K562 (cell line): Measurements from ENCODE around the gene NUP188. TPM values are rescaled to one million over a fixed set of nuclear protein-coding genes. Genes with fewer than 3 reads are reported as not detected.

ENCODE experiments used
- ATAC-seq: fragments of 200-7000 bp; cut with Tn5 transposase; 3 replicates; pipeline ENCODE4 v1.9.1; 2020; ENCODE audit warnings: moderate library complexity
- BruUV-seq: library from RNA; stranded (reverse); fragments of 400-500 nt; replicated peaks from 2 replicates; lab custom pipeline; 2021; lab: Mats Ljungman, UMichigan
- CTCF ChIA-PET: fragments of 300-600 bp; formaldehyde crosslinking; extraction: SDS; loops from one replicate; lab custom pipeline; 2021; ENCODE audit warnings: low intra/inter-chr PET ratio; lab: Yijun Ruan, JAX
- POLR2A ChIA-PET: fragments of 300-600, 350-650 bp; sonication (Branson Sonifier 250); formaldehyde crosslinking; extraction: SDS; loops from one replicate; lab custom pipeline; 2021; ENCODE audit warnings: antibody characterized with exemption, inconsistent platforms; lab: Yijun Ruan, JAX
- DNase-seq, 4 experiments: peaks; one replicate each; pipeline versions ENCODE4 v3.0.0 to v3.0.0-alpha.2; 2011 to 2018; ENCODE audit warnings: low spot score in 3 of 4, mixed read lengths in 3 of 4; ENCODE audit errors: extremely low read depth in 1 of 4
- FAIRE-seq: peaks from 2 replicates; lab custom pipeline; 2011; peaks lifted over from hg19 to GRCh38; lab: Jason Lieb, UNC
- H2AFZ ChIP-seq: 2 replicates; pipeline ENCODE4 v1.6.0; 2011; ENCODE audit warnings: low read depth, low read length, control low read depth, inconsistent platforms
- H3K27ac ChIP-seq: fragments of 200-600 bp; 3 replicates; pipeline ENCODE4 v1.8.0; 2011; ENCODE audit warnings: low read depth, mild to moderate bottlenecking, control low read depth, inconsistent platforms, low read length, moderate library complexity, mixed read lengths; ENCODE audit errors: extremely low read depth
- H3K27me3 ChIP-seq, 2 experiments: fragments of 300-600 bp in 1 of 2; 2 replicates in 1 of 2; 3 replicates in 1 of 2; pipeline versions ENCODE4 v1.6.0 to v1.8.0; 2011; ENCODE audit warnings: inconsistent platforms in 2 of 2, low read length in 2 of 2, mild to moderate bottlenecking in 1 of 2, mixed read lengths in 1 of 2, moderate library complexity in 1 of 2; ENCODE audit not compliant: control insufficient read depth in 2 of 2, insufficient read depth in 2 of 2
- H3K36me3 ChIP-seq: fragments of 300-600 bp; 3 replicates; pipeline ENCODE4 v1.8.0; 2011; ENCODE audit warnings: mild to moderate bottlenecking, low read length, inconsistent platforms; ENCODE audit not compliant: control insufficient read depth, insufficient read depth
- H3K4me1 ChIP-seq, 2 experiments: fragments of 200-600 bp in 1 of 2; replicated peaks in 1 of 2; 2 replicates in 1 of 2; 3 replicates in 1 of 2; pipeline versions ENCODE4 v1.5.1 to v1.8.0; 2011; ENCODE audit warnings: inconsistent platforms in 2 of 2, low read length in 2 of 2, mild to moderate bottlenecking in 1 of 2, mixed read lengths in 1 of 2, moderate library complexity in 1 of 2; ENCODE audit not compliant: control insufficient read depth in 2 of 2, insufficient read depth in 2 of 2
- H3K4me2 ChIP-seq: 2 replicates; pipeline ENCODE4 v1.6.1; 2011; ENCODE audit warnings: low read length, control low read depth, inconsistent platforms, mixed read lengths; ENCODE audit not compliant: insufficient read depth
- H3K4me3 ChIP-seq: fragments of 200-600 bp; sonication (generic), shearing (Covaris generic); 2 replicates; pipeline ENCODE4 v1.5.1; 2016; ENCODE audit warnings: control low read depth, inconsistent platforms
- H3K79me2 ChIP-seq: fragments of 200-600 bp; 3 replicates; pipeline ENCODE4 v1.8.0; 2011; ENCODE audit warnings: low read length, inconsistent platforms; ENCODE audit not compliant: control insufficient read depth, insufficient read depth
- H3K9ac ChIP-seq, 2 experiments: 2 replicates each; pipeline versions ENCODE4 v1.6.0 to v1.6.1; 2011; ENCODE audit warnings: low read depth in 2 of 2, low read length in 2 of 2, control low read depth in 1 of 2, inconsistent platforms in 1 of 2, mild to moderate bottlenecking in 1 of 2, mixed read lengths in 1 of 2; ENCODE audit not compliant: insufficient read depth in 1 of 2
- H3K9me1 ChIP-seq: one replicate; pipeline ENCODE4 v1.6.0; 2011; ENCODE audit warnings: inconsistent platforms, mild to moderate bottlenecking, low read length, moderate library complexity; ENCODE audit not compliant: control insufficient read depth, insufficient read depth
- H3K9me3 ChIP-seq: replicated peaks from 2 replicates; pipeline ENCODE4 v1.5.1; 2011; ENCODE audit warnings: low read depth, low read length, inconsistent platforms; ENCODE audit not compliant: control insufficient read depth, insufficient read depth
- H4K20me1 ChIP-seq: replicated peaks from 2 replicates; pipeline ENCODE4 v1.6.1; 2011; ENCODE audit warnings: low read length, inconsistent platforms, mixed read lengths; ENCODE audit not compliant: control insufficient read depth, insufficient read depth
- BDP1 ChIP-seq: IDR thresholded peaks from 3 replicates; pipeline ENCODE4 v1.6.1; 2011; ENCODE audit not compliant: insufficient read length, insufficient read depth
- CBX2 ChIP-seq: fragments of 200-600 bp; sonication (generic); IDR thresholded peaks from one replicate; pipeline ENCODE4 v1.6.1; 2012; ENCODE audit warnings: mild to moderate bottlenecking, low read length, inconsistent platforms; ENCODE audit not compliant: insufficient read depth, poor library complexity, severe bottlenecking
- DNMT1 ChIP-seq: fragments of 450-650 bp; IDR thresholded peaks from 2 replicates; pipeline ENCODE4 v1.6.1; 2016; ENCODE audit warnings: antibody characterized with exemption, mild to moderate bottlenecking
- ELF2 ChIP-seq: fragments of 250-450 bp; sonication (Bioruptor Pico); IDR thresholded peaks from 2 replicates; pipeline ENCODE4 v1.5.0; 2021; ENCODE audit warnings: mild to moderate bottlenecking
- ESRRB ChIP-seq: fragments of 250-450 bp; sonication (Bioruptor Pico); IDR thresholded peaks from 2 replicates; pipeline ENCODE4 v1.5.0; 2020; ENCODE audit warnings: mild to moderate bottlenecking, moderate library complexity, borderline replicate concordance
- JUND ChIP-seq, 2 experiments: IDR thresholded peaks; 2 replicates in 1 of 2; 3 replicates in 1 of 2; pipeline ENCODE4 v1.6.1; 2011; ENCODE audit warnings: borderline replicate concordance in 2 of 2, low read depth in 2 of 2, low read length in 2 of 2, improper control_type of control experiment in 1 of 2, missing biosample characterization in 1 of 2, missing genetic modification characterization in 1 of 2, missing genetic modification reagents in 1 of 2
- KLF10 ChIP-seq: fragments of 250-450 bp; sonication (Bioruptor Pico); IDR thresholded peaks from 2 replicates; pipeline ENCODE4 v1.6.1; 2021; ENCODE audit warnings: matching md5 sums
- NKRF ChIP-seq: fragments of 450-650 bp; IDR thresholded peaks from 2 replicates; pipeline ENCODE4 v1.6.1; 2016; ENCODE audit warnings: borderline replicate concordance
- POLR2B ChIP-seq: fragments of 450-650 bp; IDR thresholded peaks from 2 replicates; pipeline ENCODE4 v1.6.1; 2018; ENCODE audit warnings: low read depth; ENCODE audit not compliant: partially characterized antibody
- POLR2G ChIP-seq: fragments of 200-400 bp; formaldehyde crosslinking; IDR thresholded peaks from 2 replicates; pipeline ENCODE4 v1.6.1; 2017; ENCODE audit warnings: low read depth, mild to moderate bottlenecking, antibody characterized with exemption, low read length, moderate library complexity
- TFAM ChIP-seq: fragments of 250-450 bp; sonication (Bioruptor Pico); conservative IDR thresholded peaks from 2 replicates; pipeline ENCODE4 v1.5.0; 2021; ENCODE audit warnings: mild to moderate bottlenecking, moderate library complexity
- ZNF384 ChIP-seq: IDR thresholded peaks from 2 replicates; pipeline ENCODE4 v1.6.1; 2012; ENCODE audit warnings: low read depth, low read length, improper control_type of control experiment
- WGBS: fragments of 100-300 bp; shearing (Covaris generic); methylation state at CpG from one replicate; pipeline ENCODE4 v1.1.6; 2016; ENCODE audit warnings: low coverage, mixed read lengths; ENCODE audit not compliant: insufficient coverage; ENCODE audit errors: missing lambda C conversion rate; 5-methylcytosine and 5-hydroxymethylcytosine counted together
- in situ Hi-C: fragments of 300-500 bp; cut with MboI; formaldehyde crosslinking; loops from 4 replicates; pipeline ENCODE4 v1.15.0; 2018; ENCODE audit warnings: inconsistent platforms, mixed read lengths
- intact Hi-C: fragments of 100-400 bp; cut with micrococcal nuclease; formaldehyde crosslinking; loops from 2 replicates; pipeline ENCODE4 v1.14.2; 2022
- polyA plus RNA-seq, 8 experiments: library from polyadenylated mRNA; depleted of rRNA in 4 of 8; stranded (reverse) in 5 of 8; unstranded in 3 of 8; fragments of >200 nt; fragmentation: Nextera tagmentation in 2 of 8; fragmentation: Illumina TruSeq in 1 of 8; extraction: Ambion mirVana in 2 of 8; extraction: Trizol in 1 of 8; gene quantifications; 2 replicates each; pipeline versions ENCODE4 v1.2.1 to v1.2.3, GENCODE V29; 2011 to 2014; ENCODE audit warnings: inconsistent platforms in 1 of 8, missing spikeins in 1 of 8
- total RNA-seq, 7 experiments: library from RNA; depleted of rRNA in 6 of 7; stranded (reverse); fragments of >200 nt in 6 of 7; fragmentation: Illumina TruSeq in 2 of 7; extraction: Trizol in 2 of 7; gene quantifications; 2 replicates each; pipeline versions ENCODE4 v1.2.1 to v1.2.3, GENCODE V29; 2011 to 2021; ENCODE audit warnings: low replicate concordance in 1 of 7
- TF ChIP-seq, protein P1 (sequence below): fragments of 250-450 bp; sonication (Bioruptor Pico); IDR thresholded peaks from 2 replicates; pipeline ENCODE4 v1.4.0; 2020; ENCODE audit warnings: mild to moderate bottlenecking, moderate library complexity
- TF ChIP-seq, protein P2 (sequence below): fragments of 450-650 bp; formaldehyde crosslinking; IDR thresholded peaks from 2 replicates; pipeline ENCODE4 v1.4.0; 2020; ENCODE audit warnings: mild to moderate bottlenecking, moderate library complexity

The NUP188 gene
- total and polyA plus RNA-seq, 9 of the 15 experiments (the other 6 are each of a cell fraction or from before 2014, with no cell fraction given): 11.7 to 135 (median 70.6) TPM

DNA sequence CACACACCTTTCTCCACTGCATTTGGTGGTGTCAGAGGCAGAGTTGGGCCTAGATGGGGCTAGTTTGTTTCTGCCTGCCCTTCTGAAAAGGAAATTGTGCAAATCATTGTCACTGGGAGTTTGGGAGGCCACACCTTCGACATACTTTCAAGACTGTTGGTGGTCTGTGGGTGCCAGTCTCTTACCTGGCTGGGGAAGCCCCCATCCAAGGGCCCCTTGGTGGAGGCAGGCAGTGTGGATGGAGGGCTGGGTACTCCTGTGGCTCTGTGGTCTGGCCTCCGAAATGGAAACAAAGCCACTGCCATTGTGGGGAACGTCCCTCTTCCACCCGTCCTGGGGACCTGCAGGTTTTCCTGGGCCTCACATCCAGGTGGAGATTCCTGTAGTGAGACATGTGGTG, 37.6 kb upstream of the NUP188 start:
- ATAC-seq: no peak
- Histone ChIP-seq H3K27ac (no peak overlapping the region), H3K4me2 (no peak overlapping the region), H3K79me2 (0 out of 3 replicates have a peak, but pooled peaks cover 11% of the 10 kb centered on the region), H3K9me3 (no peaks in the 10 kb centered on the region), H3K9ac (peak overlapping the region in 1 of 2 experiments; percentile 64; a peak in 1 of 4 replicates), H3K27me3 (no peaks in the 10 kb centered on the region; a peak in 1 of 5 replicates), H3K9me1 (no peaks in the 10 kb centered on the region), H3K4me3 (no peak overlapping the region), H3K36me3 (peaks cover 47% of the 10 kb centered on the region; the same call in 2 of the 3 replicates), H3K4me1 (peaks cover 17 to 45% of the 10 kb centered on the region in 2 experiments)
- no peak for FAIRE-seq
- DNase-seq: no peak
- BruUV-seq: no TSS peak
- POLR2A ChIA-PET: interaction anchor here (1.2 to 3.1 kb wide), 2 partner anchors 13 to 19 kb away, joined by 4 to 7 read pairs; no protein-coding TSS in a partner anchor
- CTCF ChIA-PET: no interaction called here
- in situ Hi-C loops (no loop called here), intact Hi-C loops (no loop called here)
- 83% methylated on average over 3 of the region's 4 CpGs for WGBS
- no peak for TF ChIP-seq CBX2
- TF ChIP-seq ZNF384: no peak
- TF ChIP-seq POLR2G: no peak
- TF ChIP-seq ELF2 (CRISPR knock-in tag): no peak
- TF ChIP-seq JUND (IDR thresholded peaks at IDR 0.05; ENCODE audit: borderline replicate concordance, low read depth, low read length): no peak
- no peak for TF ChIP-seq JUND (tag; IDR thresholded peaks at IDR 0.05; ENCODE audit: borderline replicate concordance, low read depth, low read length)
- no peak for TF ChIP-seq NKRF
- TF ChIP-seq, protein P1, sequence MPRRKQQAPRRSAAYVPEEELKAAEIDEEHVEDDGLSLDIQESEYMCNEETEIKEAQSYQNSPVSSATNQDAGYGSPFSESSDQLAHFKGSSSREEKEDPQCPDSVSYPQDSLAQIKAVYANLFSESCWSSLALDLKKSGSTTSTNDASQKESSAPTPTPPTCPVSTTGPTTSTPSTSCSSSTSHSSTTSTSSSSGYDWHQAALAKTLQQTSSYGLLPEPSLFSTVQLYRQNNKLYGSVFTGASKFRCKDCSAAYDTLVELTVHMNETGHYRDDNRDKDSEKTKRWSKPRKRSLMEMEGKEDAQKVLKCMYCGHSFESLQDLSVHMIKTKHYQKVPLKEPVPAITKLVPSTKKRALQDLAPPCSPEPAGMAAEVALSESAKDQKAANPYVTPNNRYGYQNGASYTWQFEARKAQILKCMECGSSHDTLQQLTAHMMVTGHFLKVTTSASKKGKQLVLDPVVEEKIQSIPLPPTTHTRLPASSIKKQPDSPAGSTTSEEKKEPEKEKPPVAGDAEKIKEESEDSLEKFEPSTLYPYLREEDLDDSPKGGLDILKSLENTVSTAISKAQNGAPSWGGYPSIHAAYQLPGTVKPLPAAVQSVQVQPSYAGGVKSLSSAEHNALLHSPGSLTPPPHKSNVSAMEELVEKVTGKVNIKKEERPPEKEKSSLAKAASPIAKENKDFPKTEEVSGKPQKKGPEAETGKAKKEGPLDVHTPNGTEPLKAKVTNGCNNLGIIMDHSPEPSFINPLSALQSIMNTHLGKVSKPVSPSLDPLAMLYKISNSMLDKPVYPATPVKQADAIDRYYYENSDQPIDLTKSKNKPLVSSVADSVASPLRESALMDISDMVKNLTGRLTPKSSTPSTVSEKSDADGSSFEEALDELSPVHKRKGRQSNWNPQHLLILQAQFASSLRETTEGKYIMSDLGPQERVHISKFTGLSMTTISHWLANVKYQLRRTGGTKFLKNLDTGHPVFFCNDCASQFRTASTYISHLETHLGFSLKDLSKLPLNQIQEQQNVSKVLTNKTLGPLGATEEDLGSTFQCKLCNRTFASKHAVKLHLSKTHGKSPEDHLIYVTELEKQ: no peak
- TF ChIP-seq, protein P2, sequence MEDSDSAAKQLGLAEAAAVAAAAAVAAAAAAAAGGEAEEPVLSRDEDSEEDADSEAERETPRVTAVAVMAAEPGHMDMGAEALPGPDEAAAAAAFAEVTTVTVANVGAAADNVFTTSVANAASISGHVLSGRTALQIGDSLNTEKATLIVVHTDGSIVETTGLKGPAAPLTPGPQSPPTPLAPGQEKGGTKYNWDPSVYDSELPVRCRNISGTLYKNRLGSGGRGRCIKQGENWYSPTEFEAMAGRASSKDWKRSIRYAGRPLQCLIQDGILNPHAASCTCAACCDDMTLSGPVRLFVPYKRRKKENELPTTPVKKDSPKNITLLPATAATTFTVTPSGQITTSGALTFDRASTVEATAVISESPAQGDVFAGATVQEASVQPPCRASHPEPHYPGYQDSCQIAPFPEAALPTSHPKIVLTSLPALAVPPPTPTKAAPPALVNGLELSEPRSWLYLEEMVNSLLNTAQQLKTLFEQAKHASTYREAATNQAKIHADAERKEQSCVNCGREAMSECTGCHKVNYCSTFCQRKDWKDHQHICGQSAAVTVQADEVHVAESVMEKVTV (CRISPR knock-in tag): no peak
- TF ChIP-seq DNMT1: no peak
- no peak for TF ChIP-seq TFAM (CRISPR knock-in tag)
- TF ChIP-seq POLR2B: no peak
- TF ChIP-seq ESRRB (CRISPR knock-in tag): no peak
- no peak for TF ChIP-seq KLF10 (CRISPR knock-in tag)
- no peak for TF ChIP-seq BDP1
- TF ChIP-seq, all 486 proteins: peak for 0
- Histone ChIP-seq H2AFZ (no peak overlapping the region), H4K20me1 (no peaks in the 10 kb centered on the region; the same call in 1 of the 2 replicates)
